Muscle of arm (tissue), 12 donors: Measurements from ENCODE around the gene CYP27B1. TPM values are rescaled to one million over a fixed set of nuclear protein-coding genes. Genes with fewer than 3 reads are reported as not detected.
A peak's percentile ranks its signal among the peaks of the same experiment; 100 is the strongest.
"Not testable (repeated sequence)": the region's sequence is repeated elsewhere in the genome, so short reads cannot be mapped to it uniquely, and the experiment has no call there.

Source experiments
- DNase-seq: peaks from one replicate; pipeline ENCODE4 v3.0.0-alpha.2; 2013
- polyA plus RNA-seq, 12 donors: library from polyadenylated mRNA; unstranded; fragments of 120-200 nt; gene quantifications; one replicate each; pipeline ENCODE4 v1.2.1, GENCODE V29; 2013; ENCODE audit not compliant: insufficient read length in 12 of 12

The CYP27B1 gene
- polyA plus RNA-seq, 12 donors, result 0.43 to 1.6 (median 0.86) TPM; not detected in 2

DNA sequence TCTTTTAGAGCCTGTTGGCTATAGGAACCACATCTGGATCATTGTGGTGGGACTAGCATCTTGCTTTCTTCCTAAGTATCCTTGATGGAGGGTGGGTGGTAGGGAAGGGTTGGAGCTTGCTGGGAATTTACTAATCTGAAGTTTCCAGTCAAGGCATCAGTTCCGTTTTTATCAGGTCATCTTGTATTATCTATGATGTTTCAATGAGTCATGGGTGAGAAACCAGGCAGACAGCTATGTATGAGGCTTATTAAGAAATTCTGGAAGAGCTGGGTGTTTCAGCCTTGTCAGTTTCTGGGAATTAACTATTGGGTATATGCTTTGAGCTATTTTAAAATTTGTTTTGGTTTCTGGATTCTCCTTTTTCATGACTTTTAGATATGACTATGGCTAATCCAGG is 27.0 kb upstream of the CYP27B1 start:
- no peak for DNase-seq

GRCh38 chr12:57783861-57784260 is 17.0 kb upstream of the CYP27B1 start:
- DNase-seq, result no peak

- no peak for DNase-seq
These were observed 16.6 kb upstream of the CYP27B1 start for GRCh38 chr12:57783466-57783801.

GRCh38 chr12:57782608-57783465 is 16.0 kb upstream of the CYP27B1 start, which contains the start of gene TSFM:
Gene TSFM, plus strand, starts transcription at chr12:57782787. Its CDS starts 15 bp downstream, at chr12:57782802.
- DNase-seq, result peak; percentile 97

- DNase-seq, result no peak
These were observed 15.3 kb upstream of the CYP27B1 start for GRCh38 chr12:57782243-57782607.

DNA sequence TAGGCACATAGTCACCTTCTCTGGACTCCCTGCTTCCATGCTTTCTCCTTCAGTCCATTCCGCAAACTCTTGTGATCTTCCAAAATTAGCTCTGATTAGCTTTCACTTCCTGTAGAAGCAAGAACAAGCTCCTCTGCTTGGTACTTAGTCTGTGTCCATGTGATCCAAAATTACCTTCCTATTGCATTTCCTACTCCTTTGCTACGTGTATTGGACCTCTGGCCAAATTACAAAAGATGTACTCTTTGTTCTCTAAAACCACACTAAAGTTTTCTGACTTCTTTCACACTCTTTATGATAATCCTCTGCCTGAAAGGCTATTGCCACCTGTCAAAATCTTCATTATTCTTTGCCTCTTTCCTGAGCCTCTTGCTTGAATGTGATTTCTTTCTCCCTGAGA is 14.9 kb upstream of the CYP27B1 start:
- no peak for DNase-seq

DNA sequence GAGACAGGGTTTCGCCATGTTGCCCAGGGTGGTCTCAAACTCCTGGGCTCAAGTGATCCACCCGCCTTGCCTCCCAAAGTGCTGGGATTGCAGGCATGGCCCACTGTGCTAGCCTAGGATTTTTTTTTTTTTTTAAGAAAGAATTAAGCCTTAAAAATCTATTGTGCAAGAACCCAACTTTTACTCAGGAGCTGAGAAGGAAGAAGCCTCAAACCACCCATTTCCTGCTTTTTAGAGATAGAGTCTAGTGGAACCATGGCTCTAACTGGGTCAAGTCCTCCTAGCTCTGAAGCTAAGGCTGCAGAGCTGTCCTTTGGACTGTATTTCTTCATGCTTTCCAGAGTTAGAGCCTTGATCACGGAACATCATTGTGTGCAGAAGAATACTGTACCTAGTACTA is 14.4 kb upstream of the CYP27B1 start:
- DNase-seq, result no peak

DNA sequence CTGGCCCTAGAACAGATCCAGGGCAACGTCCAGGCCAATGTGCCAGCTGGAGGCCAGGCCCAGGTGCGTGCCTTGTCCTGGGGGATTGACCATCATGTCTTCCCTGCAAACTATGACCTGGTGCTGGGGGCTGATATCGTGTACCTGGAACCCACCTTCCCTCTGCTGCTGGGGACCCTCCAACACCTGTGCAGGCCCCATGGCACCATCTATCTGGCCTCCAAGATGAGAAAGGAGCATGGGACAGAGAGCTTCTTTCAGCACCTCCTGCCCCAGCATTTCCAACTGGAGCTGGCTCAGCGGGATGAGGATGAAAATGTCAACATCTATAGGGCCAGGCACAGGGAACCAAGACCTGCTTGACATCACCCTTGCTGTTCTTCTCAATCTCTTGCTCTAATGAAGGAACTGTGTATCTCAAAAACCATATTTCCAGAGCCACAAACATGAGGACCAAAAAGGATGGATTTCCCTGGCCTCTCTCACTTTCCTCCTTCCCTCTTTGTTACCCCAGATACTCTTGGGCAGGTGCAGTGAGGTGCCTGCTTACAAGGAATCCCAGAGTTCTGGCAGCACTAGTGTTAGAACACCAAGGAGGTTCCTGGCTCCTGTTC is 13.5 kb upstream of the CYP27B1 start:
- DNase-seq, result no peak

DNA sequence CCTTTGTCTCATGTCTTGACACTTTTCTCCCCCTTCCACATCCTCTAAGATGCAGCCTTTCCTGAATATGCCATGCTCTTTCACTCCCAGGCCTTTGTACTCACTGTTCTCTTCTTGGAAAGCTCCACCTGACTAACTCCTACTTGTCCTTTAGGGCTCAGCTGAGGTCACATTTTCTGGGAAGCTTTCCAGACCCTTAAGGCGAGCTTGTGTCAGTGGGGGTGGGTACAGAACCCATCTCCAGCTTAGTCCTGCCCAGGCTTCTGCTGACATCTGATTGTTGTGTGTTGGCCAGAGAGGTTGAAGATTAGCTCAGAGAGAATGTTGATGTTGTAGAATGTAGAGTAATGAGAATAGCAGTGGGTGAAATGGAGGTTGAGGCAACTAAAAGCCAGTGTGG is 12.9 kb upstream of the CYP27B1 start:
- no peak for DNase-seq

DNA sequence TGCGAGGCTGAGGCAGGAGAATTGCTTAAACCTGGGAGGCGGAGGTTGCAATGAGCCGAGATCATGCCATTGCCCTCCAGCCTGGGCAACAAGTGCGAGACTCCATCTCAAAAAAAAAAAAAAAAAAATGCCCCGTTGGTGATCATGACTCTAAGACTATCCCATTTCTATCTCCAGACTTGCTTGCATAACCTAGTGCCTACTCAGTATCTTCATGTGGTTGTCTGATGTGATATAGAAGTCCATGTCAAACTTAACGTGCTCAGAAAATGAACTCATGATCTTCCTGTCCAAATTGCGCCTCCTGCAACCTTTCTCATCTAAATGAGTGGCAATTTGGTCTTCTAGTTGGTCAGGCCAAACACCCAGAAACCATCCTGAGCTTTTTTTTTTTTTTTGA is 11.0 kb upstream of the CYP27B1 start:
- DNase-seq, result no peak

GRCh38 chr12:57777367-57777766 is 10.5 kb upstream of the CYP27B1 start:
- DNase-seq, result no peak

GRCh38 chr12:57776247-57776587 is 9.3 kb upstream of the CYP27B1 start:
- DNase-seq, result no peak

DNA sequence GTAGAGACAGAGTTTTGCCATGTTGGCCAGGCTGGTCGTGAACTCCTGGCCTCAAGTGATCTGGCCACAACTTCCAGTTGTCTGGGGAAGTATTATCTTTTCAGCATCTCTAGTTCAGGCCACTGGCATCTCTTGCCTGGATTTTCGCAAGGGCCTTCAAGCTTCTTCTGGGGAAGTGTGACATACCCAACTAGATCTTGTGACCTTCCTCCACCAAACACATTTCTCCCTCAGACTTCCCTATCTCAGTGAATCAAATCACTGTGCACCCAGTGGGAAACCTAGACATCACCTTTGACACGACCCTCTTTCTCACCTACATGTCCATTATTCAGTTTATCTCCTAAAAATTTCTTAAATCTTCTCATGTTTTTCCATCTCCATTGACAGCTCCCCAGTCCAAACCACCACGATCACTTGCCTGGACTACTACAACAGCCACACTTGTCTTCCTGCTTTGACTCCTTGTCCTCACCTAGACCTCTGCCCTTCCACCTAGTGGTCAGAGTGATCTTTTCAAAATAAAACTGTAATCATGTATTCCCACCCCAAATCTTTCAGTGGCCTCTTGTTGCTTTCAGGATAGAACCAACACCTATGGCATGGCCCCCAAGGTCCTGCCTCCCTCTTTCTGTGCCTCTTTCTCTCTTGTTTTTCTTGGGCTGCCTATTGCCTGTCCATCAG is 8.8 kb upstream of the CYP27B1 start:
- DNase-seq, result no peak

DNA sequence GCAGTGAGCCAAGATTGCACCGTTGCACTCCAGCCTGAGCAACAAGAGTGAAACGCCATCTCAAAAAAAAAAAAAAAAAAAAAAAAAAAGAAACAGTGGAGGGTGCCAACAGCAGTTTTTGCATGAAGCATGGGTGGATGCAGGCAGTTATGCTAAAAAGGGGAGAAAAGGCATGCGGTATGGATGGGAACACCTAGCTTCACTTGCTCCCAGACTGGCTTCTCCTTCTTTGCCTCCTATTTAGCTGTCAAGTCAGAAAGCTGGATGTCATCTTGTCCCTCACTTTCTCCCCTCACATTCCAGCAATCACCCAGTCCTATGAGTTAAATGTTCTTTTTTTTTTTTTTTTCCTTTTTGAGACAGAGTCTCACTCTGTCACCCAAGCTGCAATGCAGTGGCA is 8.2 kb upstream of the CYP27B1 start:
- no peak for DNase-seq

DNA sequence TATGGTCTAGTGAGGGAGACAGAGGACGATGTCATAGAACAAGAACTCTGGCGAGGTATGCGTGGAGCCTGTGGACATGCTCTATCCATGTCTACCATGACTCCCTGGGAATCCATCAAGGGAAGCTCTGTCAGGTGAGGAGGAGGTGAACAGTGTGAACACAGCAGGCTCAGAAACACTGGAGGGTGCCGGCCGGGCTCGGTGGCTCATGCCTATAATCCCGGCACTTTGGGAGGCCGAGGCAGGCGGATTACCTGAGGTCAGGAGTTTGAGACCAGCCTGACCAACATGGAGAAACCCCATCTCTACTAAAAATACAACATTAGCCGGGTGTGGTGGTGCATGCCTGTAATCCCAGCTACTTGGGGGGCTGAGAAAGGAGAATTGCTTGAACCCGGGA is 7.8 kb upstream of the CYP27B1 start:
- not testable (repeated sequence) for DNase-seq

DNA sequence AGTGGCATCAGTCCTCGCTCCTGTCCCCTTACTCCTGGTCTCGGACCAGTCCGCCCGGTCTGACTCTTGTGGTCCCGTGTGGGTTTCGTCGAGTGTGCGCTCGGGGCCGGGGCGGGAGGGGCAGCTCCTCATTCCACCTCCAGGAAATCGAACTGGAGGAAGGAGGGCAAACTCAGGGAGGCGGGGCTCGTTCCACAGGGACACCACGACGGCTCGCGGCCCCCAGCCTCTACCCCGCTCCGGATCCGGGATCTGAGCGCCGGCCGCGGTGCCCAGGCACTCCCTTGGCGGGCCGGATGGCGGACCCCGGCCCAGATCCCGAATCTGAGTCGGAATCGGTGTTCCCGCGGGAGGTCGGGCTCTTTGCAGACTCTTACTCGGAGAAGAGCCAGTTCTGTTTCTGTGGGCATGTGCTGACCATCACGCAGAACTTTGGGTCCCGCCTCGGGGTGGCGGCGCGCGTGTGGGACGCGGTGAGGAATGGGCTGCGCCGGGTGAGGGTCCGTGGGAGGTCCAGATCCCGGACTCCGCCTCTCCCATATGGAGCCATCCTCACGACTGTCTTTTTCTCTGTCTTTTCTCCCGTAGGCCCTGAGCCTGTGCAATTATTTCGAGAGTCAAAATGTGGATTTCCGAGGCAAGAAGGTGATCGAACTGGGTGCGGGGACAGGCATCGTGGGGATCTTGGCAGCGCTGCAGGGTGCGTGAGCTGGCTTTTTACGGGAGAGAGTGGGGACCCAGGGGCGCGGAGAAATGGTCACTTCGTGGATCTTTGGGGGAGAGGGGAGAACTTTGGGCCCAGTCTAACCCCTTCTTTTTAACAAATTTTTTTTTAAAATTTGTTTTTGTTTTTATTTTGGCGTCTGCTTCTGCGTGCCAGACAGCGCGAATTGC is 5.8 kb upstream of the CYP27B1 start, which contains the start of gene EEF1AKMT3:
Gene EEF1AKMT3 (plus strand): TSS at position 186 of the 894 bp plus-strand sequence. CDS start 111 bp downstream, at position 297.
- peak; percentile 54 for DNase-seq

DNA sequence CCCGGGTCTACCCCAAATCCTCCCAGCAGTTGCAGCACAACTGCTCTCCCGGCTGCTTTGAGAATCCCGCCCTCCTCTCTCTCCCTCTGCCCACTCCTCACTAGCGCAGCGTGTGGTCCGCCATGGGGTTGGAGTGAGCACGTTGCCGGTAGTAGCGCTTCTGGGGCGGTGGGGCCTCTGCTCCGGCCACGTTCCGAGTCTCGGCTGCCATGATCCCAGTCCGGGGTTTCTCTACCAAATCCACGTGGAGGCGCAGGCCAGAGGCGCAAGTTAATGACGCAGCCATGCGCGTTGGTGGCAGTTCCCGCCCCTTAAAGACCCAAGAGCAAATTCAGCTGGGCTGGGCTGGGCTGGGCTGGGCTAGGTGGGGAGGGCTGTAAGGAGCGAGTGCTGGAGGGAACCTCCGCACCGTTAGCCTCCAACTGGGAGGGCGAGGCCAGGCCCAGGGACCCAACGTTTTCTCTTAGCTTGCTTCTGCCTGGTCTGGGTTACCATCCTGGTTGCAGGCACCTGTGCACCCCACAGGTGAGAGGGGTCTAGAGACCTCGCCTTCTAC is 5.1 kb upstream of the CYP27B1 start, which contains the start of gene METTL1:
Gene METTL1 (minus strand): TSS at position 233 of the 556 bp plus-strand sequence. CDS start 22 bp downstream, at position 211.
- DNase-seq, result peak; percentile 98

DNA sequence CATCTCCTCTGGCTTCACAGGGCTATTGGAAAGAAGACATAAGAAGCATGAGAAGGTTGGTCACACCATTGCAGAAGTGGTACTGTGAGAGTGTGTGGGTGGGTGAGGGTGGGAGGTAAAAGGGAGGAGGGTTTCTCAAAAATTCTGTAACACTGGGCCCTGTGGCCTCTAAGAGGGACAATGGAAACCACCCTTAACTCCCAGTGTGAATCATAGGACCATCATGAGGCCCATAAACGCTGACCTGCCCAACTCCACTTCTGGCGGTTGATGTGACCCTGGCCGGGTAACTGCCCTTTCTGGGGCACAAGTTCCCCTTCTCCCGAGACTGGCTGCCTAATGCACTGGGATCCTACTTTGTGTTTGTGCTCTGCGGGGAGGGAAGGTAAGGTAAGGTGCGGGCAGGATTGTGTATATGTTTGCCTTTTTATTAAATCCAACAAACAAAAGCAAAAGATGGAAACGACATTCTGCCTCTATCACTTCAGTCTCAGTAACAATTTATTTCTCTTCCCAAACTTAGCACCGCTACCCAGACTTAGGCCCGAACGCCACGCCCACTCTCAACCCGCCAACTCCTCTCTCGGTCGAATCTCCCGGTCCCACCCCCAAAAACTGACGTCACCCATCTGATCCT is 4.5 kb upstream of the CYP27B1 start:
- DNase-seq, result peak; percentile 96

DNA sequence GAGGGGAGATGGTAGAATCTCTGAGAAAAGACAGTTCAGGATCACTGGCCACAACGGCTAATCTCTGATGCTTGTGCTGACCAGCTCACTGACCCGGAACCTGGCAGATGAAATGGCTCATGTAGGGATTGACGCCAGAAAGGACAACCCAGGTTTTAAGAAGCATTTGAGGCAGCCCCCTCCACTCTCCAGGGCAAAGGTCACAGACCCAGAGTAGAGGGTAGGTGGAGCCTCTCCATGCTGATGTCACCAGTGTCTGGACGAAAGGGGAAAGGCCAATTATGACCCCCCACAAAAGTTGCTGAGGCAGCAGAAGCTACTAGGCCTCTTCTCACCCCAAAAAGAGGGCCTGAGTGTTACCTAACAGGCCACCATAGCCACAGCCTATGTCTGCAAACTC is 3.9 kb upstream of the CYP27B1 start:
- DNase-seq, result no peak

DNA sequence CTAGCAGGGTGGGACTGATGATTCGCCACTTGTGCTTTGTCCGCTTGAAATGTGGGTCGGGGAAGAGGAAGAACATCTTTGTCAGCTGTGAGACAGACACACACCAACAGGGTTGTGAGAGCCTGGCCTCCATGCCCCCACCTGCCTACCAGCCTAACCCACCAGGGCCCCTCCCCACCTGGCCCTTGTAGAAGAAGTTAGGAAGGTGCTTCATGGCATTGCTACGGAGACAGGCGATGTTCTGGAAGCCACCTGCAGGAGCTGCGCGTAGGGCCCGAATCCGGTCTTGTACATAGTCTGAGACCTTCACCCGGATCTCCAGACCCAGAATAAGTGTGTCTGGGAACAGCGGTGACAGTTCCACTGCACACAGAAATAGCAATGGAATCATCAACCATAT is 2.7 kb upstream of the CYP27B1 start:
- DNase-seq, result no peak

DNA sequence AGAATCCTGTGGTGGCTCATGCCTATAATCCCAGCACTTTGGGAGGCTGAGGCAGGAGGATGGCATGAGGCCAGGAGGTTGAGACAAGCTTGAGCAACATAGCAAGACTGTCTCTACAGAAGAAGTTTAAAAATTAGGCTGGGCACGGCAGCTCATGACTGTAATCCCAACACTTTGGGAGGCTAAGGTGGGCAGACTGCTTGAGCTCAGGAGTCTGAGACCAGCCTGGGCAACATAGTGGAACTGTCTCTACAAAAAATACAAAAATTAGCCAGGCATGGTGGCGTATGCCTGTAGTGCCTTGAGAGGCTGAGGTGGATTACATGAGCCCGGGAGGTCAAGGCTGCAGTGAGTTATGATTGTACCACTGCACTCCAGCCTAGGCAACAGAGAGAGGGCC is 998 bp upstream of the CYP27B1 start:
- DNase-seq, result no peak
